Mammary epithelial cell (primary cell): ENCODE measurements around the gene VEGFD.

Experiments
- CTCF ChIP-seq, 2 donors: IDR thresholded peaks in 1 of 2; conservative IDR thresholded peaks in 1 of 2; 2 replicates each; pipeline ENCODE4 v1.5.1; 2011 to 2012; ENCODE audit warnings: inconsistent platforms in 2 of 2, low read length in 2 of 2, mild to moderate bottlenecking in 2 of 2, control low read depth in 1 of 2, low read depth in 1 of 2; ENCODE audit not compliant: insufficient read depth in 1 of 2; ENCODE audit errors: extremely low read depth in 1 of 2
- EZH2 ChIP-seq: IDR thresholded peaks from 2 replicates; pipeline ENCODE4 v1.6.1; 2012; ENCODE audit warnings: low read length, inconsistent platforms, borderline replicate concordance

GRCh38 chrX:15395789-15396188 lies 11.6 kb upstream of the VEGFD start:
- TF ChIP-seq CTCF (conservative IDR thresholded peaks at IDR 0.05 in 1 of 2, IDR thresholded peaks at IDR 0.05 in 1 of 2; ENCODE audit: extremely low read depth in 1 of 2, insufficient read depth in 1 of 2, low read depth in 1 of 2, low read length in 2 of 2) (no peak), EZH2 (no peak)
